Hindlimb muscle (tissue), 1 donor: ENCODE data around the gene ZNF454. TPM values are rescaled to one million over a fixed set of nuclear protein-coding genes. Genes with fewer than 3 reads are reported as not detected.

Experiments used
- DNase-seq: peaks from one replicate; pipeline ENCODE4 v3.0.0-alpha.2; 2013
- polyA plus RNA-seq: library from polyadenylated mRNA; unstranded; fragments of 120-200 nt; gene quantifications from one replicate; pipeline ENCODE4 v1.2.1, GENCODE V29; 2013; ENCODE audit not compliant: insufficient read length

Gene ZNF454
- polyA plus RNA-seq: 3.1 TPM

DNA sequence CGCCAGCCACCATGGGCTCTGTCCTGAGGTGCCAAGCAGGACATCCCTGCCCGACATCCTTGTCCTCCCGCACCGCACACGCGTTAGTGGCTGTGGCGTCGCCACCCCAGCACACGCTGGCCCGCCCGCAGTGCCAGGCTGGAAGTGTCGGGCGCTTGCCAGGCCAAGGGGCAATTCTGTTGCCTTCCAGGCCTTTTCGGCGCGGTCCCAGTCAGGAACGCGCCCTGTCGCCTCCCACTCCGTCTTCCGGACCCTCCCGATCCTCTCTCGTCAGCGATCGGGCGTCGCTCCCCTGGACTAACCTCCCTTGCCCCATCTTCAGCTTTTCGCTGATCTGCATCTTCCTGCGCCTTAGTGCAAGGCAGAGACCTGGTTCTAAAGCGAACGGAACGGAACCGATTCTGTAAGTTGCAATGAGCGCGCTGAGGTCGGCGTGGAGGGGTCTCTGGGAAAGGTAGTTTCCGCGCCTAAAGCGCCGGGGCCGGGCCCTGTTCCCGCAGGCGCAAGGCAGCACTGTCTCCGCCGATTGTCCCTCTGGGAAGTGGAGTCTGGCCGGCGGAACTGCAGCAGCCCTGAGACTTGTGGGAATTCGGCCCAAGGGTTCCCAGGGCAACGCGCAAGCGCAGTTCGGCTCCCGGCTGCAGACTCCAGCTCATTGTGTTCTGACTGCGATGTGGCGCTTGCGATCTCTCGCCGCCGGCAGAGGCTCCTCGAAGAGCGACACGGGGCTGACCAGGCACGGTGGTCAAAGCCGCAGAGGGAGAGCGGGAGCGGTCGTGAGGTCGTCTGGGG lies at the start of gene ZNF454:
ZNF454 (plus strand) TSS at position 630 of the 792 bp plus-strand sequence. CDS start 1,594 bp downstream, outside the sequence.
- peak; percentile 95 for DNase-seq

DNA sequence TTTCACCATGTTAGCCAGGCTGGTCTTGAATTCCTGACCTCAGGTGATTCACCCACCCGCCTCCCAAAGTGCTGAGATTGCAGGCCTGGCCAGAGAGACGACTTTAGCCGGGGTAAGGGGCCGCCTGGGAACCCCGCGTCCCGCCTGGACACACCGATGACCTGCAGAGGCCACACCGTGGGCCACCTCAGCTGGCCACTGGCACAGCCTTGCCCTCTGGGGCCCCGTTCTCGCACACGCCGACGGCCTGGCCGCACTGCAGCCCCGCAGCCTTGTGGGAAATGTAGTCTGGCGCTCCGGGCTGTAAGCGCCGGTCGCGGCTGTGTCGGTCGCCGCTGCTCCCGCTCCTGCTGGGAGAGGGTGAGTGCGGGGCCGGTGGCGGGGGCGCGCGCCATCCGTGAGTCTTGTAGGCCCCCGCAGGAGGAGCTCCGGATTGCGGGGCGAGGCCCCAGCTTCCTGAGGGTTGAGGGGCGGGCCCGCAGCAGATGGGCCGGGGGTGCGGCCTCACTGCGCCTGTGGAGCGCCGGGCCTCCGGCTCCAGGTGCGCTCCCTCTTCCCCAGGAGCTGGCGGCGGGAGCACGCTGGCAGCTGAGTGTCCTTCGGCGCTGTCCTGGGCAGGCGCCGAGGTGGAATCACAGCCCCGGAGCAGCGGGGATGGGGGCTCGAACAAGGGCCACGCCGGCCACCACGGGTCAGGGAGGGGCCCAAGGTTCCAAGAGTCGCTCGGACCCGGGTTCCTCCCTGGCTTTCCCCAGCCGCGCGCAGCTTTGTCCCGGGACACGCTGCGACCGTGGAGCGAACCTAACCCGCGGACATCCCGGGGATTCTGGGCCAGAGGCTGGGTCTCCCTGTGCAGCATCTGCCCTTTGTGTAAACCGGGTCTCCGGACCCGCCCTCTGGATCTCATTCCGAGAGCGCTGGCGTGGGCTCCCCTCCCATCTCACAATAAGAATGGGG lies 45.1 kb upstream of the ZNF454 start, which contains the start of gene ZFP2:
ZFP2 (plus strand) TSS at position 299 of the 957 bp plus-strand sequence. CDS start 35,401 bp downstream, outside the sequence.
- peak; percentile 69 for DNase-seq

DNA sequence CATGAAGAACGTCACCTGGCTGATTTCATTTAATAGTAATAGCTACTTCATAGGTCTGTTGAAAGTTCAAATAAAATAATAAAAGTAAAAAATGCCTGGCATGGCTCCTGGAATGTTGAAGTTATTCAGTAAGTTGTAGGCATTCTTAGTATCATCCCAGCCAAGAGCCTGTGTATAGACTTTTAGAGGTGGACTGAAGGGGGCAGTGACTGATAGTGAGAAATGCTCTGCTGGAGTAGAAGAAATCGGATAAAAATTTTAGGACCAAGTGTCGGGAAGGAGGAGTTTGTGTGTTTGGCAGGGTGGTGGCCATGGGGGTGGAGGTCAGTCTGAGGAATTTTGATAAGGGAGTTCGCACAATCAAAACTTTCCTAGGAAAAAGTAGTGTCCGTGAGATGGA lies 41.7 kb upstream of the ZNF454 start:
- DNase-seq: no peak

DNA sequence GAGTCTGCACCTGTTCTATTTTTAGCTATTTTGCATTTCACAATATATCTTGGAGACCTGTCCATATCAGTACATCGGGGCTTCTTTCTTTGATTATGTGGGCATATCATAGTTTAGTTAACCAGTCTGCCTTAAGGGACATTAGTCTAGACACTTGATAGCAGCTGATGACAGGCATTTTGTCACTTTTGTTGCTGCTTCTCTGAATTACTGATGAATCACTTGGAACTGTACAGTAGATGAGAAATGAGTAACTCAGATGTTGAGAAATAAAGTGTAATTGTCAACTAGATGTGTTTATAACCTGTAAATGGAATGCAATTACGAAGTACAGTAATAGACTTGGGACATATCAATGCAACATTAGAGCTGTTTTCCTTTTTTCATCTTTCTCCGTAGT lies 38.1 kb upstream of the ZNF454 start:
- DNase-seq: no peak

DNA sequence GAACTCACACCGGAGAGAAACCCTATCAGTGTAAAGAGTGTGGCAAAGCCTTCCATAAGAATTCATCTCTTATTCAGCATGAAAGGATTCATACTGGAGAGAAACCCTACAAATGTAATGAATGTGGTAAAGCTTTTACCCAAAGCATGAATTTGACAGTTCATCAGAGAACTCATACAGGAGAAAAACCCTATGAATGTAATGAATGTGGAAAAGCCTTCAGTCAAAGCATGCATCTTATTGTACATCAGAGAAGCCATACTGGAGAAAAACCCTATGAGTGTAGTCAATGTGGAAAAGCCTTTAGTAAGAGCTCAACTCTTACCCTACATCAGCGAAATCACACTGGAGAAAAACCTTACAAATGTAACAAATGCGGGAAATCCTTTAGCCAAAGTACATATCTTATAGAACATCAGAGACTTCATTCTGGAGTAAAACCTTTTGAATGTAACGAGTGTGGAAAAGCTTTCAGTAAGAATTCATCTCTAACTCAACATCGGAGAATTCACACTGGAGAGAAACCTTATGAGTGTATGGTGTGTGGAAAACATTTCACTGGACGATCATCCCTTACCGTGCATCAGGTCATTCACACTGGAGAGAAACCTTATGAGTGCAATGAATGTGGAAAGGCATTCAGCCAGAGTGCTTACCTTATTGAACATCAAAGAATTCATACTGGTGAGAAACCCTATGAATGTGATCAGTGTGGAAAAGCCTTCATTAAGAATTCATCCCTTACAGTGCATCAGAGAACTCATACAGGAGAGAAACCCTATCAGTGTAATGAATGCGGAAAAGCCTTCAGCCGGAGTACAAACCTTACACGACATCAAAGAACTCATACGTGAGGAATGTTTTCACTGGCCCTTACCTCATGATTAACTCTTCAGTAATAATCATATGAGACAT lies 8.9 kb upstream of the ZNF454 start:
- no peak for DNase-seq

DNA sequence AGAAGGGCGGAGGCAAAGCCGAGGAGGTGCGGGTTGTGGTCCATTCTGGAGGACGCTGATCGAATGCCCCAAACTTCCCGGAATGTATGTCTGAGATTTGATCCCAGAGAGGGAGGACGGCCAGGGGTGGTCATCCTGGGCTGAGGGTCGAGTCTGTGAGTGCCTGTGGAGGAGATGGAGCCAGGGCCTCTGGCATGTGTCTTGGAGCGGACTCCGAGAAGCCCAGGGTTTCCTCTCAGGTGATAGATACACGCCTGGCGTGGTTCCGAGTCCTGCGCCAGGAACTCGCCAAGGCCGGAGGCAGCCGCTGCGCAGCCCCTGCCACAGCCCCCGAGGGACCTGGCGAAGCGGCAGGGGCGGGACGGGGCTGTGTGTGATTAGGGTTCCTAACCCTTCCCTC lies 363 bp downstream of the ZNF454 start:
- peak; percentile 52 for DNase-seq

DNA sequence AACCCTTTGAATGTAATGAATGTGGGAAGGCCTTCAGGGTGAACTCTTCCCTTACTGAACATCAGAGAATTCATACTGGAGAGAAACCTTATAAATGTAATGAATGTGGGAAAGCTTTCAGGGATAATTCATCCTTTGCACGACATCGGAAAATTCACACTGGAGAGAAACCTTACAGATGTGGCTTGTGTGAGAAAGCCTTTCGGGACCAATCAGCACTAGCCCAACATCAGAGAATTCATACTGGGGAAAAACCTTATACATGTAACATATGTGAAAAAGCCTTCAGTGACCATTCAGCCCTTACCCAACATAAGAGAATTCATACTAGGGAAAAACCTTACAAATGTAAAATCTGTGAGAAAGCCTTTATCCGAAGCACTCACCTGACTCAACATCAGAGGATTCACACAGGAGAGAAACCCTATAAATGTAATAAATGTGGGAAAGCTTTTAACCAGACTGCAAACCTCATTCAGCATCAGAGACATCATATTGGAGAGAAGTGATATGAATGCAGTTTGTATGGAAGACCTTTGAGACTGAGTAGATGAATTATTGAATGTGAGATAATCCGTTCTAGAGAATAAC lies 24.6 kb downstream of the ZNF454 start:
- DNase-seq: no peak

DNA sequence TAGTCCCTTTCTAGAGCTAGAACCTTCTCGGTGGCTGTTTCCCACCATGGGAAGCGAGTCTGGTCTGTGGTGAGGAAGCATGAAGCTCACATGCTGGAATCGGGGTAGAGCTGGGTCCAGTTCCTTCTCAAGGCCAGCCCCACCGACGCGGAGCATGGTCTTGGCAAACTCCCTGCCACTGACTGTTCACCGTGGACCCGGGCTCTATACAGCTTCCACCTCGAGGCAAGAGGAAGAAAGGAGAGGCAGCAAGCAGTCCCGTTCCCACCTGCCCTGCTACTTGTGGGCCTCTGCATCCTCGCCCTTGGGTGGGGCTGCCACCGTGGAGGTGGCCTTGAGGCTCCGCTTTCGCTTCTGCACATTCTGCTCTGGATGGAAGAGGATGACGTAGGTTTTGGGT lies 40.4 kb downstream of the ZNF454 start:
- no peak for DNase-seq

DNA sequence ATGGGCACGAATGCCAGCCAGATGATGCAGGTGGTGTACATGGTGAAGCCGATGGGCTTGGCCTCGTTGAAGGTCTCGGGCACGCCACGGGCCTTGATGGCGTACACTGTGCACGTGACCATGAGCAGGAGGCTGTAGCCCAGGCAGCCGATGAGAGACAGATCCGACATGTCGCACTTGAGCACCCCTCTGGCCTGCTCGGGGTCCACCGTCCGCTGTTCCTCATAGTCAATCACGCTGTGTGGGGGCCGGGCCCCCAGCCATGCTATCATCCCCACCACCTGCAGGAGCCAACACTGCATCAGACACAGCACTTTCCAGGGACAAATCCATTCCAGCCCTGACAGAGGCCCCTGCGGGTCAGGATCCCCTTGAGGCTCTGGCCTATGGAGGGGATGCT lies 41.9 kb downstream of the ZNF454 start:
- DNase-seq: no peak

DNA sequence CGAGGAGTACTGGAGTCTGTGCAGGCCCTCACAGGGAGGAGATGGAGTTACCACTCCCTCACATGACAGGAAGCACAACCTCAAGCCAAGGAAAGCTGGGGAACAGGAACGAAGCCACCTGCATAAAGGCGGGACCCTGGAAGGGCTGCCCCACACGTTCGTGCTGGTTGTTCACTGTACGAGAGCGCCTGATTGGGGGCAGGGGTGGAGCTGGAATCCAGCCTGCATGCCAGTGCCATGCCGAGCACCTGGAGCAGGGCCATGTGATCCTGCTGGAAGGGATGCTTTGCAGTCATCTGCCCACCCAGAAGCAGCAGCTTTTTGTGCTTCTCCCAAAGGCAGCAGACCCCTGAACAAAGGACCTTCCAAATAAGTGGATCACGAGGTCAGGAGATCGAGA lies 42.7 kb downstream of the ZNF454 start:
- no peak for DNase-seq

DNA sequence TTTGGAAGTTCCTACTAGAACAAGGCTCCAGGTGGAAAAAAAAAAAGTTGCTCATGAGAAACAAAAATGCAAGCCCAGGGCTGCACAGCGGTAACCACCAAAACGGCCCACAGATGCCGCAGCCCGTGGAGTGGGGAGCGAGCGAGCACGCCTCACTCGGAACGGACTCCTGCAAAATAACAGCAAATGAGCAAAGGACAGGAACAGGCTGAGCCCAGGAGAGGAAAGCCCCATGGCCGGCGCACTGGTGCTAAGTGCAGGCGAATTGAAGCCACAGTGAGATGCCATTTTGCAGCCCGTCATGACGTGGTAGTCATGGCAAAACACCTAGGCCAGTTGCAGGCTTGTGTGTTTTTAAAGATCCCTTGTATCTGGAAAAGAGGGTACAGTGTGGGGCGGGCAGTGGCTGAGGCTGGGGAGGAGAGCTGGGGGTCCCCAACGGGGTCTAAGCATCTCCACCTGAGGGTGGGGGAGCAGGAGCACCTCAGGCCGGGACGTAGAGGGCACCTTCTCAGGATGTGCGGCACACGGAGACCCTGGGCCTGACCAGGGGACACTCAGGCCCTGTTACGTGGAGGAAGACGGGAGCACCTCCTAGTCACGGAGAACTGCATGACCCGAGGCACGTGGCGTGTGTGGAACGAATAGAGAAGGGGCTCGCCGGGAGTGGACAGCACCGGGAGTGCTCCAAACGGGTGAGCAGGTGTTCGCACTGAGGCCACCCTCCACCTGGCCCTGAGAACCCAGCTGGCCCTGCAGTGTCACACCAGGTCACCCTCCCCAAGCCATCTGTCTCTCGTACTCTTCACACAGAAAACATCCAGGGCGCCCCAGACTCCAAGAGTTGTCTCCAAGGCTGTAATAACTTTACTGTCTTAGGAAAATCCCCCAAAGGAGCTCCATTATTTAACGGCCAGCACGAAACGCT lies 43.4 kb downstream of the ZNF454 start:
- DNase-seq: no peak

DNA sequence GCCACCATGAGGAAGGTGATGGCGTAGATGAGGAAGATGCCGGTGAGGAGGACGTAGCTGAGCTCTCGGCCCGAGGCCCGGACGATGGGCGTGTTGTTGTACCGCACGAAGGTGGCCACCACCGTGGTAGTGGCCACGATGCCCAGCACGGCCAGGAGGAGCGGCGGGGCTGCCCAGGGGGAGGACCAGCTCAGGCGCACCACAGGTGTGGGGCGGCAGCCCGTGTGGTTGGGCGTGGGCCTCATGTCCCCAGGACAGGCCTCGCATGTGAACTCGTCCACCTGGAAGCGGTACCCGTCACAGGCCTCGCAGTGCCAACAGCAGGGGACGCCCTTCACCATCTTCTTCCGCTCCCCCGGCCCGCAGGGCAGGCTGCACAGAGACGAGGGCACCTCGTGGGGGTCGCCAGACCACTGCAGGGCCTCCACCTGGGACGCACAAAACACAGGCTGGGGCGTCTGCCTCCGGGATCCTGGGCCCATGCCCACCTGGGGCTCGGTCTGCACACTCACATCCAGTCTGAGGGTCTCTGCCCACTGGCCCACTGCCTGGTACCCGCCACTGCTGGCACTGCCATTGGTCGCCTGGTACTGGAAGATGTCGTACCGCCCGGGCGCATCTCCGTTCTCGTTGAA lies 45.4 kb downstream of the ZNF454 start:
- no peak for DNase-seq

DNA sequence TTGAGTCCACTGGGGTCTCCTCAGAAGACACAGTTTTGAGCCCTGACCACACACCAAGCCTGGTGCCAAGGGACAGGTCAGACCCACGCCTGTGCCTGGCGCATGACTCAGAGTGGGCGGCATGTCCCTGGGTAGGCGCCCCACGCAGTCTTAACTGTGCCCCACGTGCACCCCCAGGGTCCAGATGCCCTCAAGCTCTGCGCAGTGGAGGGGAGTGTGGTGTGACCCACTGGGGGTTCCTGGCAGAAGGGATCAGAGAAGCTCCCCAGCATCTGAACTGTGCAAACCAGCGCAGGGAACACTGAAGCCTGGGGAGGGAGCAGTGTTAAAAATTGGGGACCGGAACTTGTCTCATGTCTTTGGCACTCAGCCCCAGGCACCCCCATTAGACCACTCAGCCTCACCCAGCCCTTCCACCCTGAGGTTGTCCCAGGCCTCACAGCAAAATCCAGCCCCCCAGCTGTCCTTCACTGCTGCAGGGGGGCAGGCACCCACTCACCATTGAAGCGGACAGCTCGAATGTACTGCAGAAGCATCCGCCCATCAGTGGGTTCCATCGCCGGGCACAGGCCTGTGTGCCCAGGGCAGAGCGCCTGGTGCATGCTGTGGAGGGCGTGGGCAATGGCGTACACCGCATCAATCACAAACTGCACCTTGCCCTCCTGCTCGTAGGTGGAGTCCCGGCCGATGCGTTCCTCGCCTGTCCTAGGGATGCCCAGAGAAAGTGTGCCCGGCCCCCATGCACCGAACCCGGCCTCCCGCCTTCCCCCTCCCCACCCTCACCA lies 47.6 kb downstream of the ZNF454 start:
- no peak for DNase-seq

DNA sequence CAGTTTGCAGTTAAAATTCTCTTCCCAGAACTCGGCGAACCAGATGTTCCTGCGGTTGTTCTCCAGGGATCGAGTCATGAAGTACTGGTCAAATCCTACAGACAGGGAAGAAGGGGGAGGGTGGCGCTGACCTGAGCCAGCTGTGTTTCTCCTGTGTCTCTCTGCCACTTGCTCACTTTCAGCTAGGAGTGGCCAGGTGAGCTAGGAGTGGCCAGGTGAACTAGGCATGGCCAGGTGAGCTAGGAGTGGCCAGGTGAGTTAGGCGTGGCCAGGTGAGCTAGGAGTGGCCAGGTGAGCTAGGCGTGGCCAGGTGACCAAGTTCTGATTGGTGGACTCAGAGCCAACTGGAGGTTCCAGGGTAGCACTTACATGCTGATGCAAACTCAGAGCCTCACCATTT lies 48.3 kb downstream of the ZNF454 start:
- no peak for DNase-seq

DNA sequence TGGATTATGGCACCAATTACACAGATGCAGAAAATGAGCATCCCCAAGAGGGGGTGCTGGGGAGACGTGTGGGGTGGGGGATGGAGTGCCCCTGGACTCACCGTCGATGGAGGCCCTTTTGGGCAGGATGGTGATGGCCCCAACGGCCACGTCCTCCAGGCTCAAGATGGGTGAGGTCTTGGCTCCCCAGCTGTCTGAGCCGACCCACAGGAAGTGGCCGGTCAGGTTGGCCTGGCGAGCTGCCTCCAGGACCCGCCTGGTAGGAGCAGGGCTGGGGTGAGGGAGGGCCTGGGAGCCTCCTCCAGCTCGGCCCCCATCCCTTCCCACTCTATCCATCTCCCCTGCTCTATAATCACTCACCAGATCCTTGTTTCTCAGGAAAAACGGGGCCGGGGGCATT lies 49.5 kb downstream of the ZNF454 start:
- no peak for DNase-seq

DNA sequence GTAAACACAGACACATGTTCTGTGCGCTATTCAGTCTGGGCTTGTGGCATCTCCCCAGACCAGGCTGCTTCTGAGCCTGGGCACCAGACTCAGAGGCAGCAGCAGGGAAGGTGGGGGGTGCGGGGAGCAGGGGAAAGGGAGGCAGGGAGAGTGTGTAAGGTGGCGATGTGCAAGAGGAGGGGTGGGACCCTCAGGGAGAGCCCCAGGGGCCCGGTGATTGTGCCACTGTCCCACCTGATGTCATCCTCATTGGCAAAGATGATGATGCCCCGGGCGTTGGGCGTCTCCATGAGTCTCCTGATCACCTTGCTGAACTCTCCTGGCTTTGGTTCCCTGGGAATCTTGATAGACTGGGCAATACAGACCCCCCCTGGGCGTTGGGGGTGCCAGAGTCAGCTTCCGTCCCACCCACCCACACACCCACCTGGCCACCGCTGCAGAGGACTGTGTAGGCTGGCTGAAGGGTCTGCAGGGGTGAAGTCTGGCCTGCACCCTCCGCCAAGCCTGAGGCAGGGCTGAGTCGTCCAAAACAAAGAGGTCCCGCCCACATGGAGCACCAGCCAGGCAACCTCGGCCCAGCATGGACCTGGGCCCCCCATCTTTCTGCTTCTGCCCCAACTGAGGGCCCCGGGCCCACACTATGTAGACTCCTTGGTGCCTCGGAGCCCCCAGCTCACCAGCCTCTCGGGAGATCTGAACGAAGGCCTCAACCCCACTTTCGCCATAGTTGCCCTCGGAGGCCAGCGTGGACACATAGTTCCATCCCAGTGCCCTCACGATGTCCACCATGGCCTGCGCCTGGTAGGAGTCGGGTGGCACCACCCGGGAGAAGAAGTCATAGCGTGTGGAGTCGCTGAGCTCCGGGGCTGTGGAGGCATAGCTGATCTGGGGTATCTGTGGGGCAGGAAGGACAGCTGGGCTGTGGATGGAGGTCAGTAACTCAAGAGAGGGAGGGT lies 50.5 kb downstream of the ZNF454 start:
- DNase-seq: no peak

DNA sequence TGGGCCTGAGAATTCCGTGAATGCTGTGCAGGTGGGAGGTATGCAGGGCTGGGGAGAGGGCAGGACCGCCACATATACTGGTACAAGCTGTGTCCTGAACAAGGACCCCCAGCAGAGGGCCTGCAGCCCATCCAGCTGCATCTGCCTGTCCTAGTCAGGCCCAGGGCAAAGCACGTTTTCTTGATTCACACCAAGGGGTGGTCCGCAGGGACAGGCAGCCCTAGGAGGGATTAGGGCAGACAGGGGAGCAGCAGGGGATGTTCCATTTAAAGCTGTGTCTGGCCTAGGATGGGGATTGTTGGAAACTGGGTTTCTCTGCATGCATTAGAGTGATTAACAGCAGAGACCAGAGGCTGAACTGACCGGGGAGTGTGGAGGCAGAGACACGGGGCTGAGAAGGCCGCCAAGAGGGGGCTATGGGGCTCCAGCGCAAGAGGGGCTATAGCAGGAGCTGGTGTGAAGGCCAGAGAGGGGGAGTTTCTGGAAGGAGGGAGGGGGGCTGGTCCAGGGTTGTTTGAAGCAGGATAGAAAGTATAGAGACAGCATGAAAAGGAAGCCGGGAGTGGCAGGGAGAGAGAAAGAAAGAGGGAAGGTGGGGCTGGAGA lies 51.4 kb downstream of the ZNF454 start:
- DNase-seq: no peak
